HG02981 (cell line): ENCODE measurements around the gene SOX6.

Source experiments
- ATAC-seq: cut with Tn5 transposase; IDR thresholded peaks from one replicate; pipeline ENCODE4 v1.9.1; 2021; ENCODE audit warnings: mild to moderate bottlenecking, moderate library complexity; ENCODE audit not compliant: unreplicated experiment

SOX6 gene

GRCh38 chr11:16114978-16115871 is 241.1 kb downstream of the SOX6 start:
- ATAC-seq, result no peak

DNA sequence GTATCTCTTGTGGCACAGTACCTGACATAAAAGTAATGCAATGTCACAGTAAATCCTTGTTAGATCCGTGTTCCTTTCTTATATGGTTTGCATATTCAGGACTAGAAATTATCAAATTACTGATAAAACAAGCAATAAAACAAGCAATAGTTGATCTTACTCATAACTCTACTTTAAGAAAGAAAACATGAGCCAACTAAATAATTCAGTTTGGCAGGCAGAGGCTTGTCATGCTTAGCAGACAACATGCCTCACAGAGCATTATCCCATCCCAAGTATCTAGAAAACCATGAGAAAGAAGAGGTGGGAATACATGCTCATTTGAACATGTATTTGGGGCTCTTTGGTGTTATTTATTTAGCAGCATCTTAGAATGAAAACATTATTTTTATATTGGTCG is 241.9 kb downstream of the SOX6 start:
- no peak for ATAC-seq

DNA sequence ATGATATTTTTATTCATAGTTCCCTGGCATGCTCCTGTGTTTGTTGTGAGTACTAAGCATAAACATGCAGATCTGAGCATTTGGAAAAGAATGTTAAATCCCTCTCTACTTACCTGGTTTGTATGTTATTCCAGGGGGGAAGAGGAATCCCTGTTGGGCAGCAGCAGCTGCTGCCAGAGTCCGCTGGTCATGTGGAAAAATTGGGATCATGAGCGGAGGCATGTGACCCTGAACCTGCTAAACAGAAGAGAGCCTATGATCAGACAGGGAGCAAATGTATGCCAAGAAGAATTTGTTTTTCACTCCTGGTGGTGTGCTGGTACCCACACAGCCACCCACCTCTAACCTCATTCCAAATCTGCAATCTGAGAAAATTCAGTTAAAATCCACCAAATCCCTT is 244.7 kb downstream of the SOX6 start:
- no peak for ATAC-seq

- no peak for ATAC-seq
Observed at GRCh38 chr11:16110886-16111285, 245.5 kb downstream of the SOX6 start.

DNA sequence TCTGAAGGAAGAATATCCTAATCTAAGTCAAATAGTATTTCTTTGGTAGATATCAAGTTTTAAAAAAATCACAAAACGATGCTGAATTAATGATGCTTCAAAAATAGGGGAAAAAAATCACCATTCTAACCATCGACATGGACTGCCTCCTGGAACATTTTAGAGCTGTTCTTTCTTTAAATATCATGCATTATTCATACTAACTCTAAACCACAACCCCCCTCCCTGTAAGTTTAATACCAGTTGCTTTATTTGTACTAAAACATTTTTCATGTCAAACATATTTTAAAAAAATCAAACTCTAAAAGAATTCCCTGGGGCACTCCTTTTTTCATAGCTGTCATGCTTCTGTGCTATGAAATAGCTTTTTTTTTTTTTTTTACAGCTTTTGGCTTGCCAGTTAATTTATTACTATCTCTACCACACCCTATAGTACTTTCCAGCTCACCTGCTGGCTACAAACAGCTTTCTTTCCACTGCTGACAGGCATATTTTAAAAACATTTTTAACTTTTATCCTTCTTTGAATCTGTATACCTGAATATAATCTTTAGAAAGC is 256.9 kb downstream of the SOX6 start:
- no peak for ATAC-seq

DNA sequence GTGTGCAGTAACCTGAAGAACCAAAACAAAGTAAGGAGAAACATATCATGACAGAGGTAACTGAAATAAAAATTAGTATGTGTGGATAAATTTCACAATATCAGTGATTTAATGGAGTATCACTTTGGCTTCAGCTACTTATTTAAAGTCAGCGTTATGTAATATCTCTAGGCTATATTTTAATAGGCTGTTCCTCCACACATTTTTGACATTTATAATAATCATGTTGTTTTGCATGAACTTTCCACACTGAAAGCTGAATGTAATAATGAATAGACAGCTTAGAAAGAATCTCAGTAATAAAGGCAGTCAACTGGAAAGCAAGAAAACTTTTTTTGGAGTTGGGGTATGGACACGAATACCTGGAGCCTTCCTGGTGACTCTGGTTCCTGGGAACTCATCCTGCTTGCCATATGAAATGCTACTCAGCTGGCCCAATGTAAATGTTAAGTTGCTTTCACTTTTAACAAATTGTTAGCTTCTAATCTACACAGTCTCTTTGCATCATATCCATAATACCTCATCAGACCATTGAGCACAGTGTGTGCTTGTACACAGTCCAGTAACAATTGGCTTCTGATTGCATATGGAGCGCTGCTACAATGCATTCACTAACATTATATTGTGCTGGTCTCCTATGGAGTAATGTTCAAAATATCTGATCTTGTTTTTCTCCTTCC is 257.7 kb downstream of the SOX6 start:
- no peak for ATAC-seq

DNA sequence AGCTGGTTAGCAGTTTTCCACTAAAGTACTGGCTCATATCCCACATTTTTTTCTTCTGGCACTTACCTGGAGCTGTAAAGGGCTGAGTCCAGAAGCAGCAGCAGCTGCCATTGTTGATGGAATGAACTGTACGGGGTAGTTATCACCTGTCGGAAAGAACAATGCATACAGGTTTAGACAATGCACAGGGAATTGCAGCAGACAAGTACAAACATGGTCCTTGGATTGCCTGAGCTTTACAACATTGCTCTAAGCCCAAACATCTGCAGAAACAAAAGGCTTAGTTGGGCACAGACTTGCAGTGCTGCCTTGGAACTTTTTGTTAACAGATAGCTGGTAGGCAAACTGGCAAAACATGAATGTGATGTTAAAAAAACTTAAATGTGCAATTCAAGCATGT is 258.8 kb downstream of the SOX6 start:
- ATAC-seq, result no peak

DNA sequence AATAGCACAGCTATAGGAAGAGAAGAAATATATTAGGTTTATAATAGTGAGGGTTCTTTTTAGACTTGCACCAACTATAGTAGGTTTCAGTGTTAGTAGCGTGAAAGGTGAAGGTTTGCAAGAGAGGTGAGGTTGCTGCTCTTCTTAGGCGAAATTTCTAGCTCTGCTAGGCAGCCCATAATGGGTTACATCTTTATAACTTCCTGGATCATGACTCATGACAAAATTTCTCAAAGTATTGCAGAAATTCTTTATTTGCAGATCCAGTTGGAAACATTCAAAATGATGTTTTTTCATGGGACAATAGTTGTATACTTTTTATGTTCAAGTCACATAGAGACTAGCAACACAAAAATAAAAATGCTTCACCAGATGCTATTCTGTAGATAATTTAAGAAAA is 260.0 kb downstream of the SOX6 start:
- ATAC-seq, result no peak

DNA sequence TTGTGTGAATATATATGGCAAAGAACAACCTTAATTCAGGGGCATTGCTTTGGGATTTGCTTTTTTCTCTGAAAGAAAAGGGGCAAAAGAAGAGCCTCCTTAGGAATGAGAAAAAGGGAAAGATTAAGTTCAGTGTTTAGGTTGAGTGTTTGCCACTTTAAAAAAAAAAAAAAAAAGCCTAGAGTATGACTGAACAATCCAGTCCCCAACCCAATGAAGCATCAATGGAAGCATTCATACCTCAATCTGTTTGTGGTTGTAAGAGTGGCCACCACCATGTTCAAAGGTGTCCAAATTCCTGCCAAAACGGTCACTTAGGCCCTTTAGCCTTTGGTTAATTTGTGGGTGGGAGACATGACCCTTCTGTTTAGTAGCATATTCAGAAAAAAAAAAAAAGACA is 260.6 kb downstream of the SOX6 start:
- ATAC-seq, result no peak

- ATAC-seq, result no peak
Observed at GRCh38 chr11:16093889-16094653, 262.3 kb downstream of the SOX6 start.

DNA sequence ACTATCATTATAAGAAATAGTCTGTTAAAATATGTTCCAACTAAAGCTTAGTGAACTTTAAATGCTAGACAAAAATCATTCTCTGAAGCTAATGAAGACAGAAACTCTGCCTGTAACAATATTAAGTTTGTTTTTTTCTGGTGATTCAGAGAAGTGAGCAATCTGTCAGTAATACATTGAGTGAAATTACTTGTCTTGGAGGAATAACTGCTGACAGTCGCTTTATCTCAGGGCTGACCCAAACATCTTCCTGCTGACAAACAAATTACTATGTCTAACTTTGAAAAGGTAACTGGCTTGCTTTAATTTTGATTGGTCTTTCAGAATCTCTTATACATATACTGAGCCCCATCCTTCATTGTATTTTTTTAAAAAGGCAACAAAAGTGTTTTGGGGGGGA is 264.5 kb downstream of the SOX6 start:
- ATAC-seq, result no peak

GRCh38 chr11:16089481-16089880 is 266.9 kb downstream of the SOX6 start:
- ATAC-seq, result no peak

DNA sequence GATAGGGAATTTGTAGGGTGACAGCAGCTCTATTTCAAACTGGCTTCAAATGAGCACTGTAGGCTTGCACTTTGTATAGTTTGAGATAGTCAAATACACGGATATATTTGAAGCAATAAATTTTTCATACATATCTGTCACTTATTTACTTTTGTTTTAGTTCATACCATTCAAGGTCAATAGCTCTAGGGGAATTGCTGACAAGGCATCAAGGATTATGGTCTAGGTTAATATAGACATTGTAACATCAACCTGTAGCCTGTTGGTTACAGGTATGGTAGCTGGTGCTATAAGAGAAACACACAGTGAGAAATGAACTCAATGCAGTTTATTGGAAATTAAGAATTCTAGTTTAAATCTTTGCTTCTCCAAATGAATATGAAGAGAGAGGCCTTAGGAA is 267.6 kb downstream of the SOX6 start:
- no peak for ATAC-seq

GRCh38 chr11:16087886-16088285 is 268.5 kb downstream of the SOX6 start:
- no peak for ATAC-seq

GRCh38 chr11:16086229-16086819 is 270.0 kb downstream of the SOX6 start:
- ATAC-seq, result no peak

- ATAC-seq, result no peak
Observed at GRCh38 chr11:16082095-16083055, 274.0 kb downstream of the SOX6 start.

- no peak for ATAC-seq
Observed at GRCh38 chr11:16081382-16082094, 274.8 kb downstream of the SOX6 start.

- no peak for ATAC-seq
Observed at GRCh38 chr11:16080688-16081381, 275.5 kb downstream of the SOX6 start.

DNA sequence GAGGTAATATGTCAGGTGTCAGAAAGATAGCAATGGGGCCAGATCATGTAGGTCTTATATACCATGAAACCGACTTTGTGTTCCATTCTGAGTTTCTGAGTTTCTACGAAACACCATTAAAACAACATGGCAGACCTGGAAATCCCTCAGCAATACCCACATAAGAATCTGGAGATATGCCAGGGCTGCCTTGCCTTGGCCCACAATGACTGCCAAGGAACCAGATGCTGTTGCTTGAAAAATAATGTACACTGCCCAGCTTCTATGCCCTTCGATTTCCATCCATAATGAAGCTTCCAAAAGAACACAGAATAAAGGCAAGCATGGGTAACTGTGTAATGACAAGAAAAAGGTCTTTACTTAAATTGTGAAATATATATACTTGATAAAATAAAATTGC is 277.4 kb downstream of the SOX6 start:
- ATAC-seq, result no peak
